Tibial artery (tissue), 4 donors: Measurements from ENCODE around the gene OXGR1.

ENCODE experiments used
- DNase-seq, 2 donors: peaks; one replicate each; pipeline ENCODE4 v3.0.0-alpha.2; 2019
- H3K27ac ChIP-seq, 2 donors: fragments of 200-600 bp; sonication (generic) in 1 of 2; 1 replicate in 1 of 2; 2 replicates in 1 of 2; pipeline ENCODE4 v1.5.1; 2018 to 2019; ENCODE audit warnings: mild to moderate bottlenecking in 1 of 2
- H3K27me3 ChIP-seq, 2 donors: fragments of 200-600 bp; sonication (generic) in 1 of 2; one replicate each; pipeline versions ENCODE4 v1.5.1 to v1.6.0; 2016 to 2019
- H3K36me3 ChIP-seq, 3 donors: fragments of 200-600 bp; sonication (generic) in 2 of 3; one replicate each; pipeline ENCODE4 v1.5.1; 2016 to 2019; ENCODE audit warnings: mild to moderate bottlenecking in 2 of 3
- H3K4me1 ChIP-seq, 4 donors: fragments of 200-600 bp; sonication (generic) in 2 of 4; 1 replicate in 3 of 4; 2 replicates in 1 of 4; pipeline ENCODE4 v1.5.1; 2016 to 2019
- H3K4me3 ChIP-seq, 2 donors: fragments of 200-600 bp; sonication (generic) in 1 of 2; 1 replicate in 1 of 2; 2 replicates in 1 of 2; pipeline ENCODE4 v1.5.1; 2018 to 2019; ENCODE audit warnings: mild to moderate bottlenecking in 2 of 2
- H3K9me3 ChIP-seq, 3 donors: fragments of 200-600 bp; sonication (generic) in 1 of 3; one replicate each; pipeline ENCODE4 v1.5.1; 2016 to 2019
- intact Hi-C: fragments of 100-400 bp; cut with DNase I; formaldehyde crosslinking; loops from one replicate; pipeline ENCODE4 v1.15.0; 2023; ENCODE audit warnings: low total_unique reads
- TF ChIP-seq, protein P1 (sequence below), 2 experiments: fragments of 200-600 bp in 1 of 2; fragments of 450-650 bp in 1 of 2; IDR thresholded peaks; one replicate each; pipeline ENCODE4 v1.5.1; 2017 to 2019; ENCODE audit warnings: antibody characterized with exemption in 2 of 2, mild to moderate bottlenecking in 1 of 2, moderate library complexity in 1 of 2

Gene OXGR1

GRCh38 chr13:97003071-97003470 is 8.8 kb upstream of the OXGR1 start:
- H3K36me3 ChIP-seq: no peaks in the 10 kb centered on the region
- no peak overlapping the region for H3K27ac ChIP-seq
- intact Hi-C loops: no loop called here
- no peaks in the 10 kb centered on the region for H3K27me3 ChIP-seq
- no peak overlapping the region for H3K4me3 ChIP-seq
- H3K4me1 ChIP-seq: no peaks in the 10 kb centered on the region
- TF ChIP-seq, protein P1, sequence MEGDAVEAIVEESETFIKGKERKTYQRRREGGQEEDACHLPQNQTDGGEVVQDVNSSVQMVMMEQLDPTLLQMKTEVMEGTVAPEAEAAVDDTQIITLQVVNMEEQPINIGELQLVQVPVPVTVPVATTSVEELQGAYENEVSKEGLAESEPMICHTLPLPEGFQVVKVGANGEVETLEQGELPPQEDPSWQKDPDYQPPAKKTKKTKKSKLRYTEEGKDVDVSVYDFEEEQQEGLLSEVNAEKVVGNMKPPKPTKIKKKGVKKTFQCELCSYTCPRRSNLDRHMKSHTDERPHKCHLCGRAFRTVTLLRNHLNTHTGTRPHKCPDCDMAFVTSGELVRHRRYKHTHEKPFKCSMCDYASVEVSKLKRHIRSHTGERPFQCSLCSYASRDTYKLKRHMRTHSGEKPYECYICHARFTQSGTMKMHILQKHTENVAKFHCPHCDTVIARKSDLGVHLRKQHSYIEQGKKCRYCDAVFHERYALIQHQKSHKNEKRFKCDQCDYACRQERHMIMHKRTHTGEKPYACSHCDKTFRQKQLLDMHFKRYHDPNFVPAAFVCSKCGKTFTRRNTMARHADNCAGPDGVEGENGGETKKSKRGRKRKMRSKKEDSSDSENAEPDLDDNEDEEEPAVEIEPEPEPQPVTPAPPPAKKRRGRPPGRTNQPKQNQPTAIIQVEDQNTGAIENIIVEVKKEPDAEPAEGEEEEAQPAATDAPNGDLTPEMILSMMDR (IDR thresholded peaks at IDR 0.05): no peak
- no peak for DNase-seq
- no peaks in the 10 kb centered on the region for H3K9me3 ChIP-seq

DNA sequence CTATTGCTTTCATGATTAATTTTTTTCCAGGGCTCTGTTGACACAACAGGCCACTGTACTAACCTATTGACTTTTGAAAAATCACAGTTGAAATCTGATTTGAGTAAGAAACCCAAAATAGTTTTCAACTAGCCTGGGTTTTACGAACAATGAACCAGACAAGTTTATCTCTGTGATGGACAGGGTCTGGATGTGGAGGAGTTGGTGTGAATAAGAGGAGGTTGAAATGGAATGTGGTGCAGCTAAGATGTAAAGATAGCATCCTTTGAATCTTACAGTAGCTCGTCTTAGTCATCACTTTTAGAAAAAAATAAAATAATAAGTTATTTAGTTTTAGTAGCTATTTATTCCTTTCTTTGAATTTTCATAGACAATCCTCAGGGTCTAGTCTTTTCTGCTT is 8.3 kb upstream of the OXGR1 start:
- intact Hi-C loops: no loop called here
- no peaks in the 10 kb centered on the region for H3K36me3 ChIP-seq
- no peaks in the 10 kb centered on the region for H3K9me3 ChIP-seq
- H3K4me1 ChIP-seq: no peaks in the 10 kb centered on the region
- no peak overlapping the region for H3K27ac ChIP-seq
- H3K27me3 ChIP-seq: no peaks in the 10 kb centered on the region
- no peak overlapping the region for H3K4me3 ChIP-seq
- TF ChIP-seq, protein P1 (IDR thresholded peaks at IDR 0.05): no peak
- no peak for DNase-seq

DNA sequence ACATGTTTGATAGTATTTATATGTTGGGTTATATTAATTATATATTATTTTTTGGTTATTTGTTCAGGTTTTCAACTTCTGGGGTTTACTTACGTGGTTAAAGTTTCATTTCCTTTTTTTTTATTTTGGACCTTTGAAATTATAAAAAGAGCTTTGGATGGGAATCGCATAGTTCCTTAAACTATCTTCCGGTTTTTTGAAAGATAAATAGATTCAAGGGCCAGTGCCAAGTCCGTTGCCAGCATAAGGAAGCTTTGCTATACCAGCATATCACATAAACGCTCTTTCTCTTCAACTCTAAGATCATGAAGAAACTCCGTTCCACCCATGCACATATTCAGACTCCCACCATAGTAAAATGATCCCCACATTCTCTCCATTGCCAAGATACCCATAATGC is 7.4 kb upstream of the OXGR1 start:
- intact Hi-C loops: no loop called here
- H3K4me3 ChIP-seq: no peak overlapping the region
- no peaks in the 10 kb centered on the region for H3K9me3 ChIP-seq
- no peak for DNase-seq
- TF ChIP-seq, protein P1 (IDR thresholded peaks at IDR 0.05): no peak
- H3K27ac ChIP-seq: no peak overlapping the region
- no peaks in the 10 kb centered on the region for H3K36me3 ChIP-seq
- no peaks in the 10 kb centered on the region for H3K4me1 ChIP-seq
- no peaks in the 10 kb centered on the region for H3K27me3 ChIP-seq

GRCh38 chr13:97000295-97000925 is 6.1 kb upstream of the OXGR1 start:
- TF ChIP-seq, protein P1 (IDR thresholded peaks at IDR 0.05): no peak
- Histone ChIP-seq H3K36me3 (no peaks in the 10 kb centered on the region), H3K27me3 (peaks cover 0 to 4% of the 10 kb centered on the region in 2 donors), H3K9me3 (no peaks in the 10 kb centered on the region), H3K4me3 (no peak overlapping the region), H3K4me1 (no peaks in the 10 kb centered on the region), H3K27ac (no peak overlapping the region)
- no peak for DNase-seq
- intact Hi-C loops: no loop called here

GRCh38 chr13:96999091-96999490 is 4.8 kb upstream of the OXGR1 start:
- Histone ChIP-seq H3K9me3 (no peaks in the 10 kb centered on the region), H3K4me3 (no peak overlapping the region), H3K4me1 (peaks cover 0 to 9% (median 7%) of the 10 kb centered on the region in 4 donors), H3K27ac (no peak overlapping the region), H3K36me3 (no peaks in the 10 kb centered on the region), H3K27me3 (peaks cover 0 to 16% of the 10 kb centered on the region in 2 donors)
- intact Hi-C loops: no loop called here
- TF ChIP-seq, protein P1 (IDR thresholded peaks at IDR 0.05): no peak
- no peak for DNase-seq

DNA sequence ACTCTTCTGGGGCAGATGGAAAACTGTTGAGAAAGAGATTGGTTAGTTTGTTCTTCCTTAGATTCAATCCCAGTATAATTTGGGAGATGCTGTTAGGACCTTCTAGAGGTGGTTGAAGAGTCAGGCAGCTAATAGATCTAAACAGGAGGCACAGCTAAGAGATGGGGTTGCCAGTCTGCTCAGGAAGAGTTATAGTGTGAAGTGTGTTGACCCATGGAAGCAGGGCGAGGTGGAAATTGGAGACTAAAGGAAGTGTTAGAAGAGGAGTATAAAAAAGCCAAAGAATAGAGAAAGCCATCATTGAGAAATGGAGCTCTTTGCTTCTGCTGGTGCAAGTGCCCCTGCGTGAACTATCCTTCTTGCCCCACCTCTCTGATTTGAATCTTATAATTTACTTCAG is 3.8 kb upstream of the OXGR1 start:
- no peak overlapping the region for H3K27ac ChIP-seq
- peaks cover 0 to 21% of the 10 kb centered on the region in 2 donors for H3K27me3 ChIP-seq
- H3K36me3 ChIP-seq: no peaks in the 10 kb centered on the region
- intact Hi-C loops: no loop called here
- TF ChIP-seq, protein P1 (IDR thresholded peaks at IDR 0.05): no peak
- no peak for DNase-seq
- H3K4me1 ChIP-seq: peaks cover 0 to 17% (median 10%) of the 10 kb centered on the region in 4 donors
- no peaks in the 10 kb centered on the region for H3K9me3 ChIP-seq
- no peak overlapping the region for H3K4me3 ChIP-seq
